HepG2 (cell line): ENCODE results near the gene SMIM20. TPM values are rescaled to one million over a fixed set of nuclear protein-coding genes. Genes with fewer than 3 reads are reported as not detected.

Experiments used
- ATAC-seq: fragments of 200-7000 bp; cut with Tn5 transposase; 3 replicates; pipeline ENCODE4 v1.9.1; 2020; ENCODE audit warnings: mild to moderate bottlenecking, moderate library complexity
- BruUV-seq: library from RNA; stranded (reverse); fragments of 400-500 nt; replicated peaks from 2 replicates; lab custom pipeline; 2021; lab: Mats Ljungman, UMichigan
- CTCF ChIA-PET: fragments of 300-600 bp; formaldehyde crosslinking; extraction: SDS; loops from one replicate; lab custom pipeline; 2021; ENCODE audit warnings: low total read pairs, inconsistent platforms, low intra/inter-chr PET ratio; lab: Yijun Ruan, JAX
- POLR2A ChIA-PET: fragments of 350-600 bp; sonication (Branson Sonifier 250); formaldehyde crosslinking; loops from one replicate; lab custom pipeline; 2020; ENCODE audit warnings: antibody characterized with exemption, inconsistent platforms; lab: Yijun Ruan, JAX
- DNase-seq: peaks from one replicate; pipeline ENCODE4 v3.0.0-alpha.2; 2015; ENCODE audit warnings: low spot score
- FAIRE-seq: peaks from 3 replicates; lab custom pipeline; 2011; peaks lifted over from hg19 to GRCh38; lab: Jason Lieb, UNC
- H2AFZ ChIP-seq: one replicate; pipeline ENCODE4 v1.6.1; 2011; ENCODE audit warnings: low read length, inconsistent platforms
- H3K27ac ChIP-seq: fragments of 300-600 bp; 3 replicates; pipeline ENCODE4 v1.8.0; 2011; ENCODE audit warnings: mixed run types, mild to moderate bottlenecking, mixed read lengths, low read length, inconsistent platforms; ENCODE audit not compliant: insufficient read depth; ENCODE audit errors: extremely low read length
- H3K27me3 ChIP-seq, 2 experiments: fragments of 200-600 bp in 1 of 2; 2 replicates in 1 of 2; 3 replicates in 1 of 2; pipeline versions ENCODE4 v1.6.0 to v1.8.0; 2011; ENCODE audit warnings: low read length in 2 of 2, mild to moderate bottlenecking in 2 of 2, moderate library complexity in 2 of 2, inconsistent platforms in 1 of 2; ENCODE audit not compliant: insufficient read depth in 2 of 2, control insufficient read depth in 1 of 2
- H3K36me3 ChIP-seq, 2 experiments: fragments of 200-600 bp in 1 of 2; replicated peaks in 1 of 2; 2 replicates in 1 of 2; 3 replicates in 1 of 2; pipeline versions ENCODE4 v1.5.1 to v1.8.0; 2011; ENCODE audit warnings: low read length in 2 of 2, inconsistent platforms in 1 of 2; ENCODE audit not compliant: insufficient read depth in 2 of 2, control insufficient read depth in 1 of 2
- H3K4me1 ChIP-seq: 2 replicates; pipeline ENCODE4 v1.5.1; 2012; ENCODE audit warnings: low read length, inconsistent platforms; ENCODE audit not compliant: insufficient read depth
- H3K4me2 ChIP-seq: 2 replicates; pipeline ENCODE4 v1.6.0; 2011; ENCODE audit warnings: low read depth, low read length, inconsistent platforms
- H3K4me3 ChIP-seq, 3 experiments: fragments of 200-600 bp in 1 of 3; sonication (generic), shearing (Covaris generic) in 1 of 3; replicated peaks in 1 of 3; 2 replicates each; pipeline ENCODE4 v1.5.1; 2011 to 2016; ENCODE audit warnings: low read length in 3 of 3, inconsistent platforms in 2 of 3, low read depth in 2 of 3, mild to moderate bottlenecking in 2 of 3, control low read depth in 1 of 3, mixed read lengths in 1 of 3; ENCODE audit not compliant: insufficient read depth in 1 of 3
- H3K79me2 ChIP-seq: one replicate; pipeline ENCODE4 v1.6.1; 2011; ENCODE audit warnings: low read length, inconsistent platforms; ENCODE audit not compliant: insufficient read depth
- H3K9ac ChIP-seq: 2 replicates; pipeline ENCODE4 v1.6.0; 2011; ENCODE audit warnings: mild to moderate bottlenecking, low read depth, low read length, inconsistent platforms; ENCODE audit not compliant: insufficient read depth
- H3K9me3 ChIP-seq: 2 replicates; pipeline ENCODE4 v1.5.1; 2012; ENCODE audit warnings: mild to moderate bottlenecking, low read length
- H4K20me1 ChIP-seq: 2 replicates; pipeline ENCODE4 v1.6.0; 2011; ENCODE audit warnings: inconsistent platforms, mild to moderate bottlenecking, low read length, moderate library complexity; ENCODE audit not compliant: insufficient read depth
- AHDC1 ChIP-seq: sonication (generic); formaldehyde crosslinking; IDR thresholded peaks from 2 replicates; pipeline ENCODE4 v1.5.1; 2020; ENCODE audit warnings: mild to moderate bottlenecking, missing genetic modification reagents, borderline replicate concordance
- CREB1 ChIP-seq, 2 experiments: fragments of 450-650 bp in 1 of 2; IDR thresholded peaks; 2 replicates each; pipeline ENCODE4 v1.6.1; 2016 to 2017; ENCODE audit warnings: control low read depth in 1 of 2, mild to moderate bottlenecking in 1 of 2, missing compliant biosample characterization in 1 of 2, missing genetic modification characterization in 1 of 2
- IRF2 ChIP-seq: IDR thresholded peaks from 2 replicates; pipeline ENCODE4 v1.6.1; 2018; ENCODE audit warnings: missing genetic modification reagents, missing compliant biosample characterization
- PHF21A ChIP-seq: sonication (generic); formaldehyde crosslinking; IDR thresholded peaks from 2 replicates; pipeline ENCODE4 v1.5.0; 2020; ENCODE audit warnings: mild to moderate bottlenecking, missing genetic modification reagents
- REPIN1 ChIP-seq: sonication (generic); formaldehyde crosslinking; IDR thresholded peaks from 2 replicates; pipeline ENCODE4 v1.8.0; 2022; ENCODE audit warnings: missing genetic modification reagents, low read depth, mild to moderate bottlenecking, borderline replicate concordance
- SNRNP70 ChIP-seq: fragments of 200-400 bp; formaldehyde crosslinking; IDR thresholded peaks from 2 replicates; pipeline ENCODE4 v1.6.1; 2017; ENCODE audit warnings: mild to moderate bottlenecking, low read depth, low read length, moderate library complexity
- SSRP1 ChIP-seq: IDR thresholded peaks from 2 replicates; pipeline ENCODE4 v1.6.1; 2016; ENCODE audit warnings: control low read depth
- U2AF2 ChIP-seq: fragments of 200-400 bp; formaldehyde crosslinking; IDR thresholded peaks from 2 replicates; pipeline ENCODE4 v1.6.1; 2017; ENCODE audit warnings: low read depth, mild to moderate bottlenecking, low read length
- ZBTB7B ChIP-seq: sonication (generic); formaldehyde crosslinking; IDR thresholded peaks from 2 replicates; pipeline ENCODE4 v1.4.0; 2020; ENCODE audit warnings: missing genetic modification reagents
- ZNF512B ChIP-seq: sonication (generic); formaldehyde crosslinking; IDR thresholded peaks from 2 replicates; pipeline ENCODE4 v1.5.1; 2020; ENCODE audit warnings: missing genetic modification reagents, mild to moderate bottlenecking, borderline replicate concordance
- ZNF580 ChIP-seq: IDR thresholded peaks from 2 replicates; pipeline ENCODE4 v1.6.1; 2016; ENCODE audit warnings: low read depth, borderline replicate concordance
- ZNF670 ChIP-seq: sonication (generic); formaldehyde crosslinking; IDR thresholded peaks from 2 replicates; pipeline ENCODE4 v1.8.0; 2022; ENCODE audit warnings: mild to moderate bottlenecking, missing genetic modification reagents, borderline replicate concordance
- ZNF749 ChIP-seq: sonication (generic); formaldehyde crosslinking; IDR thresholded peaks from 2 replicates; pipeline ENCODE4 v1.8.0; 2022; ENCODE audit warnings: mild to moderate bottlenecking, missing genetic modification reagents, moderate library complexity, borderline replicate concordance
- ZNF773 ChIP-seq: sonication (generic); formaldehyde crosslinking; IDR thresholded peaks from 2 replicates; pipeline ENCODE4 v1.4.0; 2020; ENCODE audit warnings: missing genetic modification reagents, borderline replicate concordance
- ZNF775 ChIP-seq: sonication (generic); formaldehyde crosslinking; IDR thresholded peaks from 2 replicates; pipeline ENCODE4 v1.4.0; 2020; ENCODE audit warnings: missing genetic modification reagents, mild to moderate bottlenecking, moderate library complexity, borderline replicate concordance
- WGBS: methylation state at CpG from one replicate; pipeline ENCODE4 v1.1.6; 2017; ENCODE audit warnings: low lambda C conversion rate; 5-methylcytosine and 5-hydroxymethylcytosine counted together
- in situ Hi-C: cut with HindIII; loops from 2 replicates; pipeline ENCODE4 v1.10.0; 2017; ENCODE audit warnings: low pct_unique_long_range_greater_than_20kb; ENCODE audit not compliant: extremely low pct_ligation_motif_present
- intact Hi-C: fragments of 100-400 bp; cut with micrococcal nuclease; formaldehyde crosslinking; loops from one replicate; pipeline ENCODE4 v1.10.0; 2022; ENCODE audit not compliant: unreplicated experiment
- polyA plus RNA-seq, 8 experiments: library from polyadenylated mRNA; depleted of rRNA in 3 of 8; stranded (reverse) in 7 of 8; unstranded in 1 of 8; fragments of >200 nt; fragmentation: Illumina TruSeq in 4 of 8; extraction: Trizol in 4 of 8; gene quantifications; 2 replicates each; pipeline versions ENCODE4 v1.2.1 to v1.2.3, GENCODE V29; 2011 to 2016; ENCODE audit warnings: low read depth in 4 of 8, missing spikeins in 1 of 8, mixed read lengths in 1 of 8; ENCODE audit not compliant: insufficient read depth in 1 of 8
- total RNA-seq, 5 experiments: library from RNA; depleted of rRNA; stranded (reverse); fragments of >200 nt; fragmentation: Illumina TruSeq; extraction: Trizol; gene quantifications; 2 replicates each; pipeline ENCODE4 v1.2.3, GENCODE V29; 2016; ENCODE audit warnings: low read depth in 1 of 5

The SMIM20 gene
- total and polyA plus RNA-seq, 2 of the 13 experiments (the other 11 are each of a cell fraction or from before 2014, with no cell fraction given), result 26.3 to 30.2 TPM

- POLR2A ChIA-PET, result interaction anchor here (1.2 kb wide), 1 partner anchor 38 kb away, joined by 3 read pairs; no protein-coding TSS in a partner anchor
- Histone ChIP-seq H3K4me2 (peak overlapping the region; percentile 91), H3K4me1 (peaks cover 56% of the 10 kb centered on the region), H3K27ac (peak overlapping the region; percentile 96), H3K4me3 (peak overlapping the region; percentile 57 to 79 (median 65)), H3K9ac (peak overlapping the region; percentile 88), H3K79me2 (peaks cover 6% of the 10 kb centered on the region), H3K36me3 (no peaks in the 10 kb centered on the region), H4K20me1 (no peaks in the 10 kb centered on the region), H2AFZ (no peak overlapping the region), H3K9me3 (no peaks in the 10 kb centered on the region), H3K27me3 (no peaks in the 10 kb centered on the region; a peak in 1 of 5 replicates)
- CTCF ChIA-PET, result no interaction called here
- 36% methylated on average over 8 of the region's 8 CpGs for WGBS
- FAIRE-seq, result peak; percentile 59
- in situ Hi-C loops, result no loop called here
- BruUV-seq, result no TSS peak
- intact Hi-C loops, result no loop called here
- peak; percentile 4 for ATAC-seq
- DNase-seq, result no peak
- TF ChIP-seq SSRP1 (CRISPR knock-in tag), result 0 out of 2 replicates have a peak, but pooled peaks have one; percentile 12
- peak; percentile 4; the same call in 1 of the 2 replicates for TF ChIP-seq ZNF580 (CRISPR knock-in tag)
- TF ChIP-seq U2AF2, result no peak
- peak; percentile 2; the same call in 1 of the 2 replicates for TF ChIP-seq REPIN1 (CRISPR knock-in tag)
- TF ChIP-seq ZNF773 (CRISPR knock-in tag), result no peak
- TF ChIP-seq ZNF670, result no peak
- TF ChIP-seq AHDC1, result no peak
- no peak for TF ChIP-seq ZBTB7B (CRISPR knock-in tag)
- no peak for TF ChIP-seq SNRNP70
- TF ChIP-seq ZNF512B (CRISPR knock-in tag), result no peak
- no peak for TF ChIP-seq IRF2 (CRISPR knock-in tag)
- TF ChIP-seq PHF21A (CRISPR knock-in tag), result peak; percentile 42; the same call in 1 of the 2 replicates
- no peak for TF ChIP-seq ZNF749 (CRISPR knock-in tag)
- TF ChIP-seq ZNF775, result no peak
- no peak for TF ChIP-seq CREB1 (IDR thresholded peaks at IDR 0.05)
- TF ChIP-seq CREB1 (CRISPR knock-in tag; IDR thresholded peaks at IDR 0.05), result no peak
These were observed 791 bp downstream of the SMIM20 start for GRCh38 chr4:25914670-25915352.
